Endothelial cell (in vitro differentiated cells): ENCODE data around the gene ERC2. TPM values are rescaled to one million over a fixed set of nuclear protein-coding genes. Genes with fewer than 3 reads are reported as not detected.

Experiments used
- DNase-seq: peaks from one replicate; pipeline ENCODE4 v3.0.0; 2021; ENCODE audit warnings: low spot score
- H3K27ac Mint-ChIP-seq: one replicate; pipeline ENCODE4 v1.8.0; 2021; ENCODE audit warnings: mixed read lengths, inconsistent platforms; ENCODE audit not compliant: unreplicated experiment
- H3K27me3 Mint-ChIP-seq: one replicate; pipeline ENCODE4 v1.8.0; 2021; ENCODE audit warnings: mild to moderate bottlenecking, moderate library complexity, mixed read lengths, inconsistent platforms; ENCODE audit not compliant: unreplicated experiment
- H3K36me3 Mint-ChIP-seq: one replicate; pipeline ENCODE4 v1.8.0; 2021; ENCODE audit warnings: mild to moderate bottlenecking, low read depth, mixed read lengths, inconsistent platforms; ENCODE audit not compliant: unreplicated experiment
- H3K4me1 Mint-ChIP-seq: one replicate; pipeline ENCODE4 v1.8.0; 2021; ENCODE audit warnings: mild to moderate bottlenecking, mixed read lengths, inconsistent platforms; ENCODE audit not compliant: unreplicated experiment
- H3K4me3 Mint-ChIP-seq: one replicate; pipeline ENCODE4 v1.8.0; 2021; ENCODE audit warnings: mild to moderate bottlenecking, mixed read lengths, inconsistent platforms; ENCODE audit not compliant: unreplicated experiment
- H3K9me3 Mint-ChIP-seq: one replicate; pipeline ENCODE4 v1.8.0; 2021; ENCODE audit warnings: mixed read lengths, inconsistent platforms; ENCODE audit not compliant: unreplicated experiment
- total RNA-seq: library from RNA; stranded (reverse); fragmentation: NEBNext Ultra II Directional; extraction: Animal tissue kit (Norgen Biotek cat#: 25700); gene quantifications from one replicate; pipeline ENCODE4 v1.2.1, GENCODE V29; 2021; ENCODE audit not compliant: unreplicated experiment
- TF ChIP-seq, protein P1 (sequence below): fragments of 200-600 bp; sonication (generic); IDR thresholded peaks from one replicate; pipeline ENCODE4 v1.5.0; 2021; ENCODE audit warnings: antibody characterized with exemption; ENCODE audit not compliant: unreplicated experiment

ERC2 gene
- total RNA-seq, 1 donor from 2014 or later, result 20.5 TPM

DNA sequence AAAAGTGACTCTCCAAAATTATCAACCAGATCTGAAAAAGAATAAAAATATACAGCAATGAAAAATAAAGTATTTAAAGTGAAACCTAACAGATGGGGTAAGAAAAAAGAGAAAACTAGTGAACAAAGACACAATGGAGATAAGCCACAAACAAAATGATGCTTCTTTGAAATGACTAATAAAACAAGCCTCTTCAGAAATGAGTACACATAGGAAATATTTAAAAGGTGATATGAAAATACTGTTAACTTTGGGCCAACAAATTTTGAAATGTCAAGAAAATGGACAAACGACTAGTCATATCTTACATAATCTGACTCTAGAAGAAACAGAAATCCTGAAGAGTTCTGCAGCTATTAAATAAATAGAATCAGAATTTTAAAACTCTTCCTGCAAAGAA is 164.2 kb downstream of the ERC2 start:
- Mint-ChIP-seq H3K36me3 (no peaks in the 10 kb centered on the region), H3K27ac (no peak overlapping the region), H3K4me1 (peaks cover 6% of the 10 kb centered on the region), H3K27me3 (no peaks in the 10 kb centered on the region), H3K4me3 (no peak overlapping the region), H3K9me3 (no peaks in the 10 kb centered on the region)
- TF ChIP-seq, protein P1, sequence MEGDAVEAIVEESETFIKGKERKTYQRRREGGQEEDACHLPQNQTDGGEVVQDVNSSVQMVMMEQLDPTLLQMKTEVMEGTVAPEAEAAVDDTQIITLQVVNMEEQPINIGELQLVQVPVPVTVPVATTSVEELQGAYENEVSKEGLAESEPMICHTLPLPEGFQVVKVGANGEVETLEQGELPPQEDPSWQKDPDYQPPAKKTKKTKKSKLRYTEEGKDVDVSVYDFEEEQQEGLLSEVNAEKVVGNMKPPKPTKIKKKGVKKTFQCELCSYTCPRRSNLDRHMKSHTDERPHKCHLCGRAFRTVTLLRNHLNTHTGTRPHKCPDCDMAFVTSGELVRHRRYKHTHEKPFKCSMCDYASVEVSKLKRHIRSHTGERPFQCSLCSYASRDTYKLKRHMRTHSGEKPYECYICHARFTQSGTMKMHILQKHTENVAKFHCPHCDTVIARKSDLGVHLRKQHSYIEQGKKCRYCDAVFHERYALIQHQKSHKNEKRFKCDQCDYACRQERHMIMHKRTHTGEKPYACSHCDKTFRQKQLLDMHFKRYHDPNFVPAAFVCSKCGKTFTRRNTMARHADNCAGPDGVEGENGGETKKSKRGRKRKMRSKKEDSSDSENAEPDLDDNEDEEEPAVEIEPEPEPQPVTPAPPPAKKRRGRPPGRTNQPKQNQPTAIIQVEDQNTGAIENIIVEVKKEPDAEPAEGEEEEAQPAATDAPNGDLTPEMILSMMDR, result no peak
- no peak for DNase-seq

DNA sequence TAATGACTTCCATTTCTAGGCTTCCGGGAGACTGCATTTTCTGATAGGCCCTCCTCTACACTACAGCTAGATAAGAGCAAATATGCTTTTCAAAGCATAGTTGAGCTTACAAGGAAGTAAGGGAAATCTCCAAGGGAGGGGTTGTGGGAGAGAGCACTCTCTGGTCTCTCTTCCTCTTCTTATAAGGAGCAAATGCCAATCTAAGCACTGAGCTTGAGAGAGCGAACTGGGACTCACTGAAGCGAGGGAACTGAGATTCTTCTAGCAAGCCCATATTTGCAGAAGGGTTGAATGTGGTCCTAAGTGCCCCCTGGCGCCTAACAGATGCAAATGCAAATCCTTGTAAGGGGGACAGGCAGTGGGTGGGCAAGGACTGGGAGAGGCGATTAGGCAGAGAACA is 164.8 kb downstream of the ERC2 start:
- TF ChIP-seq, protein P1, result peak; percentile 54
- no peak overlapping the region for H3K4me3 Mint-ChIP-seq
- DNase-seq, result peak; percentile 67
- H3K27me3 Mint-ChIP-seq, result no peaks in the 10 kb centered on the region
- H3K27ac Mint-ChIP-seq, result no peak overlapping the region
- H3K9me3 Mint-ChIP-seq, result no peaks in the 10 kb centered on the region
- peaks cover 6% of the 10 kb centered on the region for H3K4me1 Mint-ChIP-seq
- H3K36me3 Mint-ChIP-seq, result no peaks in the 10 kb centered on the region

GRCh38 chr3:56302417-56302816 is 165.8 kb downstream of the ERC2 start:
- peak; percentile 7 for DNase-seq
- TF ChIP-seq, protein P1, result no peak
- Mint-ChIP-seq H3K4me3 (no peak overlapping the region), H3K27me3 (no peaks in the 10 kb centered on the region), H3K36me3 (no peaks in the 10 kb centered on the region), H3K27ac (no peak overlapping the region), H3K4me1 (peaks cover 6% of the 10 kb centered on the region), H3K9me3 (no peaks in the 10 kb centered on the region)

DNA sequence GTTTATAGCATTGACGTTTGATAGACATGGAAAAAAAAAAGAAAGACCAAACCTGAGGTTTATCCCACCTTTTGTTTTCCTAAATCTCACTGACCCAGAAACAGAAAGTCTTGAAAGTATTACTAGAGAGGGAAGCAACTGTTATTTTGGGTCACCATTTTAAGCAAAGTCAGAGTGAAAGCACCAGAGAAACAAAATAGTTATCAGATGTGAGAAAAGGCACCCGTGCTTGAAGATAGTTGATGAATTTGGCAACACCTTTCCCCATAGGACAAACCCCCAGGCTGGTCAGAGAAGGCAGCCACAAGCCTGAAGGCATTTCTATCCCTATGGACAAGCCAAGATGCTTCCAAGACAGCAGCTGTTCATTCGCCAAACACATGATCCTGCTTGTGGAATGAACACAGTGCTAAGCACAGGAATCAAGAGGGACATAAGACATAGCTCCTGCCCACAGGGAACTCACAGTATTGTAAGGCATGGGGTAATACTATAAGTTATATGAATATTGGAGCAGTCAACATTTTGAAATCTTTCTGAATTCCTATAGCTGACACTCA is 170.9 kb downstream of the ERC2 start:
- no peaks in the 10 kb centered on the region for H3K27me3 Mint-ChIP-seq
- DNase-seq, result no peak
- H3K27ac Mint-ChIP-seq, result no peak overlapping the region

DNA sequence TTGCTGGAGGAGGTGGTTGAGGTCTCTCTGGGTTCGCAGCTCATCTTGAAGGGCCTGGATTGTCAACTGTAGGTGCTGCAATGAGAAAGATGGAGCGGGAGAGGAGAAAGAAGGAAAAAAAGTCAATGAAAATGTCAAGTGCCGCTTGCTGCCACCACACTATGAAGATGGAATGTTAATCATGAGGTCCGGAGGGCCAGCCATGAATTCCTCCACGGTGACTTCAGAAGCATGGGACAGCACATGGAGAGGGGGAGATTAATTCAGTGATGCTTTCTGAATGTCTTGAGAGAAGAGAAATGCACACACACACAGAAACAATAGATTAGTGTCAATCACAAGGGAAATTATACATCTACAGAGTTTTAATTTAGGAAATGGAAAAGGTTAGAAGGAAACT is 171.9 kb downstream of the ERC2 start:
- TF ChIP-seq, protein P1, result no peak

More for the DNA sequence above, 170.9 kb downstream of the ERC2 start:
- no peak overlapping the region for H3K4me3 Mint-ChIP-seq
- H3K36me3 Mint-ChIP-seq, result no peaks in the 10 kb centered on the region
- no peaks in the 10 kb centered on the region for H3K9me3 Mint-ChIP-seq
- TF ChIP-seq, protein P1, result no peak
- no peaks in the 10 kb centered on the region for H3K4me1 Mint-ChIP-seq

More for the DNA sequence above, 171.9 kb downstream of the ERC2 start:
- H3K27me3 Mint-ChIP-seq, result peaks cover 2% of the 10 kb centered on the region
- H3K36me3 Mint-ChIP-seq, result no peaks in the 10 kb centered on the region
- no peak overlapping the region for H3K4me3 Mint-ChIP-seq
- H3K27ac Mint-ChIP-seq, result no peak overlapping the region
- no peak for DNase-seq
- H3K4me1 Mint-ChIP-seq, result no peaks in the 10 kb centered on the region
- no peaks in the 10 kb centered on the region for H3K9me3 Mint-ChIP-seq
